Calu3 (cell line): Measurements from ENCODE around the gene CAMK1D. TPM values are rescaled to one million over a fixed set of nuclear protein-coding genes. Genes with fewer than 3 reads are reported as not detected.

Experiments
- BruUV-seq: library from RNA; stranded (reverse); fragments of 400-500 nt; replicated peaks from 2 replicates; lab custom pipeline; 2021; lab: Mats Ljungman, UMichigan
- CTCF ChIA-PET: fragments of 300-600 bp; sonication (Branson Sonifier 250); formaldehyde crosslinking; loops from one replicate; lab custom pipeline; 2022; ENCODE audit warnings: antibody characterized with exemption; lab: Charles Lee
- DNase-seq: peaks from one replicate; pipeline ENCODE4 v3.0.0; 2022
- H3K27ac Mint-ChIP-seq: one replicate; pipeline ENCODE4 v1.8.0; 2022; ENCODE audit warnings: mixed read lengths; ENCODE audit not compliant: unreplicated experiment
- H3K27me3 Mint-ChIP-seq: one replicate; pipeline ENCODE4 v1.8.0; 2022; ENCODE audit warnings: mixed read lengths; ENCODE audit not compliant: unreplicated experiment
- H3K36me3 Mint-ChIP-seq: one replicate; pipeline ENCODE4 v1.8.0; 2022; ENCODE audit warnings: mild to moderate bottlenecking, moderate library complexity, mixed read lengths; ENCODE audit not compliant: insufficient read depth, unreplicated experiment
- H3K4me1 Mint-ChIP-seq: one replicate; pipeline ENCODE4 v1.8.0; 2022; ENCODE audit warnings: mild to moderate bottlenecking, low read depth, mixed read lengths; ENCODE audit not compliant: unreplicated experiment
- H3K4me3 Mint-ChIP-seq: one replicate; pipeline ENCODE4 v1.8.0; 2022; ENCODE audit warnings: mild to moderate bottlenecking, low read depth, moderate library complexity, mixed read lengths; ENCODE audit not compliant: unreplicated experiment
- H3K9me3 Mint-ChIP-seq: one replicate; pipeline ENCODE4 v1.8.0; 2022; ENCODE audit warnings: low read depth, mixed read lengths; ENCODE audit not compliant: unreplicated experiment
- CTCF ChIP-seq: fragments of 200-600 bp; IDR thresholded peaks from one replicate; pipeline ENCODE4 v1.8.0; 2022; ENCODE audit warnings: antibody characterized with exemption; ENCODE audit not compliant: unreplicated experiment
- intact Hi-C: fragments of 100-400 bp; cut with micrococcal nuclease; formaldehyde crosslinking; loops from one replicate; pipeline ENCODE4 v1.10.0; 2022; ENCODE audit not compliant: unreplicated experiment
- total RNA-seq: library from RNA; stranded (reverse); gene quantifications from 2 replicates; pipeline ENCODE4 v1.2.3, GENCODE V29; 2022

Gene CAMK1D
- total RNA-seq, 1 experiment from 2014 or later: 2.6 TPM

- no peak for TF ChIP-seq CTCF
- intact Hi-C loops: no loop called here
- H3K9me3 Mint-ChIP-seq: no peaks in the 10 kb centered on the region
- no peaks in the 10 kb centered on the region for H3K36me3 Mint-ChIP-seq
- CTCF ChIA-PET: interaction anchor here (0.6 kb wide), 1 partner anchor 708 kb away, joined by 9 read pairs; no protein-coding TSS in a partner anchor
- no peak overlapping the region for H3K4me3 Mint-ChIP-seq
- peaks cover 99% of the 10 kb centered on the region for H3K27me3 Mint-ChIP-seq
- peak; percentile 18 for DNase-seq
- peak overlapping the region; percentile 54 for H3K27ac Mint-ChIP-seq
- H3K4me1 Mint-ChIP-seq: peaks cover 28% of the 10 kb centered on the region
- BruUV-seq: no TSS peak
Observed at GRCh38 chr10:12500381-12501303, 151.3 kb downstream of the CAMK1D start.

- peaks cover 28% of the 10 kb centered on the region for H3K4me1 Mint-ChIP-seq
Observed at GRCh38 chr10:12501324-12501723, 152.0 kb downstream of the CAMK1D start.

GRCh38 chr10:12501841-12502525, 152.6 kb downstream of the CAMK1D start:
- Mint-ChIP-seq H3K4me1 (peaks cover 28% of the 10 kb centered on the region), H3K4me3 (no peak overlapping the region), H3K36me3 (no peaks in the 10 kb centered on the region), H3K27me3 (peaks cover 99% of the 10 kb centered on the region), H3K9me3 (no peaks in the 10 kb centered on the region), H3K27ac (no peak overlapping the region)
- intact Hi-C loops: no loop called here
- no peak for TF ChIP-seq CTCF
- no TSS peak for BruUV-seq
- peak; percentile 13 for DNase-seq
- CTCF ChIA-PET: no interaction called here

More at GRCh38 chr10:12501324-12501723, 152.0 kb downstream of the CAMK1D start:
- Mint-ChIP-seq H3K27ac (peak overlapping the region; percentile 54), H3K9me3 (no peaks in the 10 kb centered on the region), H3K27me3 (peaks cover 99% of the 10 kb centered on the region), H3K36me3 (no peaks in the 10 kb centered on the region), H3K4me3 (no peak overlapping the region)
- DNase-seq: no peak
- no TSS peak for BruUV-seq
- intact Hi-C loops: no loop called here
- no peak for TF ChIP-seq CTCF
- CTCF ChIA-PET: no interaction called here

- H3K36me3 Mint-ChIP-seq: no peaks in the 10 kb centered on the region
- H3K27ac Mint-ChIP-seq: no peak overlapping the region
- no peaks in the 10 kb centered on the region for H3K9me3 Mint-ChIP-seq
- peaks cover 99% of the 10 kb centered on the region for H3K27me3 Mint-ChIP-seq
- CTCF ChIA-PET: no interaction called here
- intact Hi-C loops: no loop called here
- no TSS peak for BruUV-seq
- peaks cover 28% of the 10 kb centered on the region for H3K4me1 Mint-ChIP-seq
- TF ChIP-seq CTCF: no peak
- DNase-seq: no peak
- no peak overlapping the region for H3K4me3 Mint-ChIP-seq
Observed at GRCh38 chr10:12502526-12503274, 153.4 kb downstream of the CAMK1D start.
